Erythroblast (primary cell): ENCODE measurements around the gene RIMKLB.
"Not testable (repeated sequence)": the region's sequence is repeated elsewhere in the genome, so short reads cannot be mapped to it uniquely, and the experiment has no call there.

Source experiments
- DNase-seq, 2 experiments: peaks; one replicate each; lab custom pipeline; 2025; lab: John Stamatoyannopoulos, UW
- GATA1 ChIP-seq: IDR thresholded peaks from 2 replicates; pipeline ENCODE4 v1.6.1; 2011; ENCODE audit warnings: low read depth, mild to moderate bottlenecking, control low read depth, low read length, moderate library complexity
- POLR2A ChIP-seq: IDR thresholded peaks from 2 replicates; pipeline ENCODE4 v1.6.1; 2011; ENCODE audit warnings: mild to moderate bottlenecking, low read length

The RIMKLB gene

GRCh38 chr12:8813572-8814357, 116.0 kb downstream of the RIMKLB start:
- peak; percentile 33 for TF ChIP-seq POLR2A
- TF ChIP-seq GATA1 = no peak
- peak in 1 of 2 experiments; percentile 26 for DNase-seq

- peak; percentile 65 to 88 for DNase-seq
Measured at GRCh38 chr12:8816448-8817050, 118.8 kb downstream of the RIMKLB start.

GRCh38 chr12:8817856-8818255, 120.1 kb downstream of the RIMKLB start:
- peak; percentile 5 to 14 for DNase-seq
- TF ChIP-seq POLR2A = no peak
- TF ChIP-seq GATA1 = no peak

More at GRCh38 chr12:8816448-8817050, 118.8 kb downstream of the RIMKLB start:
- TF ChIP-seq POLR2A (peak; percentile 43), GATA1 (no peak)

- DNase-seq = no peak
- TF ChIP-seq POLR2A (no peak), GATA1 (no peak)
Measured at GRCh38 chr12:8818526-8818925, 120.7 kb downstream of the RIMKLB start.

DNA sequence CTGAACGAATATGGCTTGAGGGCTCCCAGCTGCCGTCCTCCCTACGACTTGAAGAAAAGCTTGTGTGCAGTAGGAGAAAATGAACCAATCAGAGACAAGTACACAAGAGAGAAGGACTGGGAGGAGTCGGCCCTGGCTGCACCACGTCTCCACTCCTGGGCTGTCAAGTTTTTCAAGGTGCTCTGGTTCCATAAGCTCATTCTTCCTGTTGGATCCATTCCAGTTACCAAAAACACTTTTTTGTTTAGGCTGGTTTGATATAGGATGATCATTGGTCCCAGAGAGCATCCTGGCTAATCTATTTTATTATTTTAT, 121.8 kb downstream of the RIMKLB start:
- TF ChIP-seq POLR2A = no peak
- TF ChIP-seq GATA1 = no peak
- DNase-seq = peak in 1 of 2 experiments; percentile 6

GRCh38 chr12:8820676-8821407, 123.1 kb downstream of the RIMKLB start:
- not testable (repeated sequence) for DNase-seq

- no peak for DNase-seq
- no peak for TF ChIP-seq POLR2A
- no peak for TF ChIP-seq GATA1
Measured at GRCh38 chr12:8821591-8821990, 123.8 kb downstream of the RIMKLB start.

GRCh38 chr12:8822298-8822697, 124.5 kb downstream of the RIMKLB start, which contains the start of gene A2ML1:
Gene A2ML1, plus strand, starts transcription at chr12:8822621. Its CDS starts 31 bp downstream, at chr12:8822652.
- TF ChIP-seq POLR2A (no peak), GATA1 (no peak)
- no peak for DNase-seq

GRCh38 chr12:8823565-8824300, 125.9 kb downstream of the RIMKLB start:
- TF ChIP-seq POLR2A (no peak), GATA1 (no peak)
- DNase-seq = peak; percentile 61 to 64

DNA sequence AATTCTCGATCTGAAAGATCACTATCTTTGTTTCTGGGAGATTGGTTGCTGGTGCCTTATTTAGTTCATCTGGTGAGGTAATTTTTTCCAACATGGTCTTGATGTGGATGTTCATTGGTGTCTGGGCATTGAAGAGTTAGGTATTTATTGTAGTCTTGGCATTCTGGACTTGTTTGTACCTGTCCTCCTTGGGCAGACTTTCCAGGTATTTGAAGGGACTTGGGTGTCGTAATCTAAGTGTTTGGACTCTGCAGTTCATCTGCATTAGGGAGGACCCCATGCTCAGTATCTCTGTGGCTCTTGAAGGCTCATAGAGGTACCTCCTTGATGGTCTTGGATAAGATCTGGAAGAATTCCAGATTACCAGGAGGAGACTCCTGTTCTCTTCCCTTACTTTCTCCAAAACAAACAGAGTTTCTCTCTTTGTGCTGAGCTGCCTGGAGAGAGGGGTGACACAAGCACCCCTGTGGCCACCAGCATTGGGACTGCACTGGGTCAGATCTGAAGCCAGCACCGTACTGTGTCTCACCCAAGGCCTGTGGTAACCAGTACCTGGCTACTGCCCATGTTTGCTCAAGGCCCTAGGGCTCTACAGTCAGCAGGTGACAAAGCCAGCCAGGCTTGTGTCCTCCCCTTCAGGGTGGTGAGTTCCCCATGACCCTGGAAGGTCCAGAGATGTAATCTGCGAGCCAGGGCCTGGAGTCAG, 129.9 kb downstream of the RIMKLB start:
- no peak for DNase-seq
- no peak for TF ChIP-seq GATA1
- no peak for TF ChIP-seq POLR2A

- TF ChIP-seq GATA1 = no peak
- no peak for TF ChIP-seq POLR2A
- DNase-seq = peak; percentile 30 to 42
Measured at GRCh38 chr12:8828257-8829124, 130.7 kb downstream of the RIMKLB start.

GRCh38 chr12:8829125-8829518, 131.3 kb downstream of the RIMKLB start:
- no peak for TF ChIP-seq POLR2A
- no peak for TF ChIP-seq GATA1
- DNase-seq = no peak

DNA sequence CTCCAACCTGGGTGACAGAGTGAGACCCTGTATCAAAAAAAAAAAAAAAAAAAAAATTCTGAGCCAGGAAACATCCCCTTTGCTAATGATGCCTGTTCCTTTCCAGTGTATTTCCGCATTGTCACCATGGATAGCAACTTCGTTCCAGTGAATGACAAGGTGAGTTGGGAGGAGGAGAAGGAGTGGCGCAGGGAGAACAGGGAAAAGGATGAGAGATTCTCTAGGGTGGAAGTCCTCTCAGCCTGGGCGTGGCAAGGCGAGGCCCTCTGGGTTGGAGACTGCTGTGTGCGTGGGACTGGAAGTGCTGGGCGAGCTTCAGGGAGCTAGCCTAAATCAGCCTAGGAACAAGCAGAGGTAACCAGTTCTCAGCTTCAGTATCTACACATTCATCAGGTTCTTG, 131.8 kb downstream of the RIMKLB start:
- peak in 1 of 2 experiments; percentile 8 for DNase-seq
- TF ChIP-seq GATA1 = no peak
- TF ChIP-seq POLR2A = no peak
